ENCODE data around the gene KAZN.

Gene KAZN

DNA sequence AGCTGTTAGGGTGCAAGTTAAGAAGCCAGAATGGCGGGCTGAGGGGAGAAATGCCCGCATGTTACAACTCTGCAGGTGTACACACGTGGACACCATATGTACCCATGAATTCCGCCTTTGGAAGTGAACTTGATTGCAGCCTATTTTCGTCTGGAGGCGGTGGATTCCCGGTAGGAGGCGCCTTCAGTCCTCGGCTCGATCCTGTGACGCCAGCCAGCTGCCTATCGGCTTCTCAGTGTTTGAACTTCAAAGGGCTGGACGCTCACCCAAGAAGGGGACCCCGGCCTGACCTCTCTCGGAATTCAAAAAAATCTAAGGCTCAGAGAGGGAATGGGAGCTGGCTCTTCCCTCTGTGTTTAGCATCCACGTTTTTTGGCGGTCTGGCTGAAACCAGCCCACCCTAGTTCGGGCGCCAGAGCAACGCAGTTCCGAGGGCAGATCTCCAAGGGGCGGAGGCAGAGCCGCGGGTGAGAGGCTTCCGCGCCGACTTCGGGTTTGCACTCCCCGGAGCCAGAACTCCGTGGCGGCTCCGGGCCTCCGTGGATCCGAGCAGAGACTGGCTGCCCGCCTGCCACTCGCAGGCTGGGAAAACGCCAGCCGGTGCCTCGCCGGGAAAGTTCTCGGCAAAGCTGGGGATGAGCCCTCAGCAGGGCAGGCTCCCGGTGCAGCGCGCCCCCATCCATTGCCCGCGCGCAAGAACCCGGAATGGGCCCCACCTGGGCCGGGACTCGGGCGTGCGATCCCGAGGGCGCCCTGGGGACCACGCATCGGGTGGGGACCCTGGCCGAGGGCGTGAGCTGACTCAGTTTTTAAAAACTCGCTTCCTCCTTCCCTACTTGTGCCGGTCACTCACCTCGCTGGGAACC is 554.1 kb downstream of the KAZN start:
- peak; percentile 49 for DNase-seq

DNA sequence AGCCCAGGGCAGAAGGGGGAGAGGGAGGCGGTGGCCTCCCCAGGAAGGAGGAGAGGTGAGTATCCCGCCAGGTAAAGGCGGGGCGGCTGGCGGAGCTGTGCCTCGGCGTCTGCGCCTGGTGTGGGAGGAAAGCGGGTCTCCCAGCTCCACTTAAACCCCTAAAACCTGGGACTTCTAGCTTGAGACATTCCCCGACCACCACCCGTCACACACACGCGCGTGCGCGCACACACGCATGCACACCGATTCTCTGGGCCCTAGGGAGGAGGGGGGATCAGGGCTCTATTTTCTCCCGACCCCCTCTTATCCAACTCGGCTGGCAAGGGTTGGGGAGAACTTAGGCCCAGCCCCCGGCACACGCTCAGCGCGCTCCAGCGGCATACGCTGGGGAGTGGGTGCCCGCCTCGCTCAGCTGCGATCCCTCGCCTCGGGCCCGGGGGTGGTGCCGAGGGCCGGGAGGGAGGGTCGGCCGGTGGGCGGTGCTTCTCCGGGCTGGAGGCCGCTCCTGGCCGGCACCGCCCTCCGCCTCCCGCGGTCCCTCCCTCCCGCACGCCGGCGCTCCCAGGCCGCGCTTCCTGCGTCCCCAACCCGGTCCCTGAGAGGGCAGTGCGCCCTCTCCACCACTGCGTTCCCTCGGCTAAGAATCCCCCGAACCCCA is 554.8 kb downstream of the KAZN start, which contains the start of gene TMEM51:
Gene TMEM51, plus strand, starts transcription at position 564 of the 658 bp plus-strand sequence. CDS start 61,341 bp downstream, outside the sequence.
- DNase-seq = peak; percentile 37

DNA sequence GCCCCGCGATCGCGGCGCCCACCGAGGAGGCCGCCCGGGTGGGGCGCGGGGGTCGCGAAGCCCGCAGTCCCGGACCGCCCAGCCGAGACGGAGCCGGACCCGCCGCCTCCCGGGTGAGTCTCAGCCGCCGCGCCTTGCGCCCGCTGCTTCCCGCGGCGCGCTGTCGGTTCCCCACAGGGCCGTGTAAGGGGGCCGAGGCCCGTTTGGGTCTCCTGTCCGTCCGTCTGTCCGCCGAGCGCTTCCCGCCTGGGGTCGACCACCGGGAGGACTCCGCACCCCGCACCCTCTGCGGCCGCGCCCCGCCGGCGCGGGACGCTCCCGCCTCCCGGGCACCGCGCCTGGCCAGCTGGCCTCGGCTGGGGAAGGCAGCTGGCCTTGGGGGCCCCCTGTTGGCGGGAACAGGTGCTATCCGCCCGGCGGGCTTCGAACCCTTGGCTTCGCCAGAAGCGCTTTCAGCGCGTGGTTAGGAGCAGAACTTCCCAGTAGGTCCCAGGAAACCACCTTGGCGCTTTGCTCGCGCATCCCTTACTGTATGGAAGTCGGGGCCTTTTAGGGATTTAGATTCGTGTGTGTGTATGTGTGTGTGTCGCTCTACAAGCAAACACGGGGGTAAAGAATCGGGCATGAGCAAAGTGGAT is 555.5 kb downstream of the KAZN start:
- peak; percentile 65 for DNase-seq

DNA sequence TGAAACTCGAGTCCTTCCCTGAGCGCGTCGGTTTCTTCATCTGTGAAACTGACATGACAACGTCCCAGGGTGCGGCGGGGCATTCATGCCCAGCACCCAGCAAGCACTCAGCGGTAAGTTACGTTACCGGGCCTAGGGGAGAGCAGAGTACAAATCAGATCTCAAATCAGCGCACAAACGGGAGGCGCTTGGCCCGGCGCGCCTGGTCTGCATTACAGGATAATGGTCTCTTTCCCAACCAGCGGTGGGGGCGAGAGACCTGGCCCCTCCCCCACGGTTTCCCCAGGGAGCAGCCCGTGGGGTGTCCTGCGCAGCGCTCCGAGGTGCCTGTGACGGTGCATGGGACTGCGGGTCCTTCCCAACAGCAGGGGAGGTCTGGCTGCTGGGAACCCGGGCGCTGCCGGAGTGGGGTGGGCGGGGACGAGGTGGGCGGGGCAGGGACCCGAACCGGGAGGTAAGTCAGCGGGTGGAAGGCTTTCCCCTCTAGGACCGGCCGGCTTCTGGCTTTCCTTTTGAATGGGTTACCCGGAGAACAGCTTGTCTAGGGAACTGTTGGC is 556.1 kb downstream of the KAZN start:
- peak; percentile 11 for DNase-seq

DNA sequence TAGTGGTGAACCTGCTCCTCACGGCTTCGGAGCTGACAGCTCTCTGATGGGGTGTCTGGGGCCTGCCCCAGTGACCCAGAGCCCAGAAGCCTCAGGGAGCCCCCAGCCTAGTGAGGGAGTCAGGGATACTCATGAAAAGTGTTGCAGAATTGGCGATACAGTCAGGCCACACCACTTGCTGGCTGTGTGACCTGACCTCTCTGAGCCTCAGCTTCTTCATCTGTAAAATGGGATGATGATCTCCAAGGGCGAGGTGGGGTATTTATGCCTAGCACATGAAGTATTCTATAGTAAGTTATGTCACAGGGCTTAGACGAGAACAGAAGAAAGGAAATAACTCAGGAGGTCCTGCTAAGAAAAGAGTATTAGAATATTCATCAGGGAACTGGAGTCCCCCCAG is 556.7 kb downstream of the KAZN start:
- DNase-seq = no peak

DNA sequence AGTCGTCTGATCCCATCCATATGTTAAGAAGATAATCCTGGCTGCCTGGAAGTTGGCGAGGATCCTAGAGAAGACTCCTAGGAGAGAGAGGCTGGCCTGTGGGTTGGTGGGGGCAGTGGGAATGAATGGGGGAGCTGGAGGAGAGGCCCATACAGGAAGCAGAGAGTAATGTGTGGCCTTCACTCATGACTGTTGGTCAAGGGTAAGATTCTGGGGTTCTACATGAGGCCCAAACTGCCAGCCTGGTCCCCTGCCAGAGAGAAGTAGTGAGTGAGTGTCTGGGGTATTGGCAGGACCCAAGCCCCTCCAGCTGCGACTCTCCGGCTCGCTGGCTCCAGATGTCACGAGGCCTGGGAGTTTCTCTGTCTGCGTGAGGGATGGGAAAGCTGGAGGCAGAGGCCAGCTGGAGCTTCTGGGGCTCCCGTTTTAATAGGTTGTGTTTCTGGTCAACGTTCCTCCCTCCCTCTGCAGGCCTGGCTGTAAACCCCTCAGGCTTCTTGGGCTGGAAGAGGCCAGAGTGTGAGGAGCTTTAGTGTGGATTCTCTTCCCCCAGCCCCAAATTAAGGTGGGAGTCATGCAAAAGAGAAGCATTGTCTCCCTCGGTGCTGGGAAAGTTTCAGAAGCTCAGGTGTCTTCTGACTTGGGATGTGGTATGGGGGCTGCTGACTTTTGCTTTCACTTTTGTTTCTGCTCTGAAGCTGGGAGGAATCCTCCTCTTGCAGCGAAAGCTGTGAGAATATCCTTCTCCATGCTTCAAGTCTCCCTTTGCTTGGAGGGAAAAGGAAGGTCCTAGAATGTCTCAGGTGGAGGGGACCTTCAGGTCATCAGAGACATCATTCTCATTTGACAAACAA is 557.6 kb downstream of the KAZN start:
- no peak for DNase-seq

DNA sequence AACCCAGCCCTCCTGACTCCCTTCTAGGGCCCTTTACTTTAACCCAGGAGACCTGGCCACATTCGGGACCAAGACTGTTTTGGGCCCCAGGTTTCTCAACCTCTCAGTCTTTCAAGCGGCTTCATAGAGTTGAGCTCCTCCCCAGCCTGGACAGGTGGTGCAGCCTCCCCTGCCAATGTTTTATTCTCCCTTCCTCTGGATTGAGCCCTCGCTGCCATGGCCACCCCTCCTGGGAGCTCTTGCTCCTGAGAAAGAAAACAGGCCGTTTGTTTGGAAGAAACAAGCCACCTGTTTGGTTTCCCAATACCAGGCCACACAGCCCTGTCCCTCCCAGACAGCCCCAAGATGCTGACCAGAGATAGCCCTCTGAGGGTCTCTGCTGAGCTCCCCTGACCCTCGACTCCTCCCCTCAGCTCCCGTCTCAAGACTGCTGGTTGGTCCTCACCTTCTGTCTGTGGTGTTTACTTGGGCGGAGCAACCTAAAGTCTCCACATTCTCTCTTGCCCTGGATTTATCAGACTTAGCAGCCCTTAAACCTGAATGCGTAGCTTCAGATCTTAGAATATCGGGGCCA is 558.4 kb downstream of the KAZN start:
- no peak for DNase-seq

DNA sequence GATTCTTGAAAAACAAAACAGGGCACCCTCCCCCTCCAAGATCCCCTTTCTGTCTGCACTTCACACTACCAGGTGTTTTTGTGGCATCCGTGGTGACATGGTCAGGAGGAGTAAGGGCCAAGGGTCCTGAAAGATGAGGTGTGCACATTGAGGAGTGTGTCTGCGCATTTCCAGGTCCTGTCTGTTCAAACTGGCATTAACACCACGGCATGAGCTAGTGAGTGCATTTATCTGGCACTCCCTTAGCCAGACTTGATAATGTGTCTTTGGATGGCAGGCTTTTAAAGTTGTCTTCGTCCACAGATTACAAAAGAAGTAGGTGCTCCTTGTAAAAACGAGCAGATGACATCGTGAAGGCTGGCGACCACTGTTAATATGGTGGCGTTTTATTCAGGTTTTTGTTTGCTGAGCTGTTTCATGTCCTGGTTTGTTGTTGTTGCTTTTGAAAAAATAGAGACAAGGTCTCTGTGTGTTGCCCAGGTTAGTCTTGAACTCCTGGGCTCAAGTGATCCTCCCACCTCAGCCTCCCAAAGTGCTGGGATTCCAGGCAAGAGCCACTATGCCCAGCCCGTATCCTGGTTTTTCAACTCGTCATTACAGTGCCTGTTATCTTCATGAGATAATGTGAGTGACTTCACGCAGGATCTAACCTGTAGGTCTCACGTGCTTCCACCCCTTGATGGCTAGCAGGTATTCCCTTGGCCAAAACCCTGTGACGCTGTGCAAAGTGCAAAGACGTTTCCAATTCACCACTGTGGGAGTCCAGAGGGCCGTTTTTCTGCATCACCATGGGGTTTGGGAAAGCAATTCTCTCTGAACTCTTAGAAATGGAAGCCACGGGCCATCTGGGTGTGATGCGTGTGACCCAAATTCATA is 559.3 kb downstream of the KAZN start:
- DNase-seq = no peak

DNA sequence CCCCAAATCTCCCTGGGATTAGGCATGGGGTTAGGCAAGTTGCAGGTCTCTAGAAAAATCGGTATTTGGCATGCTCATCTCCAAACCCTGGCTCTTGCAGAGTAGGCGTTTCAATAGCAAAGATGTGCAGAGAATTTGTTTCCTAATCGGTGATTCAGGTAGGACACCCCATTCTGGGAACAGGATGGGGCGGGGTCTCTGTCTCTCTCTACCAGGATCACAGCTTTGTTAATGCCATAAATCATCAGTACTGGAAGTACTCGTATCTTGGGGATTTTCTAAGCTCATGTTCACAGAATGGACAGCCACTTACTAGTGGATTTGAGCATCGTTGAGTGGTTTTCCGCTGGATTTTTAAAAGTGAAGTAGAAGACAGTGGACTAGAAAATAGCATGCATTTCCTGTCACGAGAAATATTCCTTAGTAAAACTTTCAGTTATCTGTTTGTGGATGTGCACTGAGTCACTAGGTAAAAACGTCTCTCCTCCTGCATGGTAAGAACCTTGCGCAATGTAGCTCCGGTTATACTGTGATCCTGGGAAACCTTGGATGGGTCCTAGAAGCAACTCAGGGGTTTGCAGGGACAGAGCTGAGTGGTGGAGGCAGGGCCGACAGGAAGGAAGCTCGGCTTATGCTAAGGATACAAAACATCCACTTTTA is 560.2 kb downstream of the KAZN start:
- no peak for DNase-seq

DNA sequence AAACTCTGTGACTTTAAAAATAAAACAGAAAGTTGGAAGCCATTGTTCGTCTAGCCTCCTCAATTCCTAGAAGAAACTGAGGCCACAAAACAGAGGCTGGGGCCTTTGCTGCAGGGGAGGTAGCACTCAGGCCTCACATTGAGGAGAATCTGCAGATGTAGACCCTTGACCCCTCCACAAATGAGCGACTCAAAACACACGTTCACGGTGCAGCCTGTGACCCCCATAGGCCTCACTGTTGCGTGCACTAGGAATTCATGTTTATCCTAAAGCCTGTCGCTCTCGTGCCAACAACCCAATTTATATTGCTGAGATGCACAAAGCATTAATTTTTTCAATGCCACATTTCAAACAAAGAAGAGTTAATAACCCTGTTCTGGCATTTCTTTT is 560.7 kb downstream of the KAZN start:
- DNase-seq = no peak

DNA sequence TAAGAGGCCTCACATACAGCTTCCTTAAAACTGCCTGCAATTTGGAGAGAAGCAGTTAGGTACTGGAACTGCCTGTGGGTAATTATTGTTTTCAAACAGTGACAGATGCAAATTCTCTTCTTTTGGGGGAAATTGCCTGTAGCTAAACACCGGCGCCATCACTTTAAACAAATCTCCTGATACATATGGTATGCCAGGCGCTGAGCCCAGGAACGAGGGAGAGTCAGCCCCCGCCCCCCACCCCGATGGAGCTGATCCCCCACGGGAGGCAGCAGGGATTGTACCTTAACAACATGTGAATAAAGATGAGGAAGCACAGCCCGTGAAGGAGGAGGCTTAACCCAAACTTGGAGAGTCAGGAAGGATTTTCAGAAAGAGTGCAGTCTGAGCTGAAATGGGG is 562.1 kb downstream of the KAZN start:
- DNase-seq = no peak

DNA sequence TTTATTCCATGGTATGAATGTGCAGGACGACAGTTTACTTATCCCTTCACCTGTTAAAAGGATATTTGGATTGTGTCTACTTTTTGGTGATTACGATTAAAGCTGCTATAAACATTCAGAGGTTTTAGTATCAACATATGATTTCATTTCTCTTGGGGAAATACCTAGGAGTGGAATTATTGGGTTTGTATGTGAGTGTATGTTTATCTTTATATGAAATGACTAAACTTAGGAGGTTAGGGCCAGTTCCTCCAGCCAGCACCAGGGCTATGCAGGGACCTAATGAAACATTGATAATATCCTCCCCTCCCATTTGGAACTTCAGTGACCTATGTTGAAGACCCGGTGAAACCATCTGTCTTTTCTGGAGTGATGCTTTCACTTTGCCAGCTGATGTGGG is 568.9 kb downstream of the KAZN start:
- no peak for DNase-seq

All from stimulated activated CD4-positive, alpha-beta T cell treated with anti-CD3 and anti-CD28 coated beads, Interleukin-15, amount 100 ng/mL, for 24 hours (primary cell).